GM12875 (cell line): ENCODE data around the gene IGSF22.

ENCODE experiments used
- H3K4me3 ChIP-seq: one replicate; pipeline ENCODE4 v1.5.1; 2011; ENCODE audit warnings: low read depth, low read length, control low read depth
- CTCF ChIP-seq: IDR thresholded peaks from 2 replicates; pipeline ENCODE4 v1.5.1; 2011; ENCODE audit warnings: low read depth, mild to moderate bottlenecking, control low read depth, inconsistent platforms, low read length, moderate library complexity, borderline replicate concordance; ENCODE audit not compliant: insufficient read depth

The IGSF22 gene

GRCh38 chr11:18700375-18700774 lies 25.6 kb downstream of the IGSF22 start:
- no peak for TF ChIP-seq CTCF

GRCh38 chr11:18699848-18700261 lies 26.1 kb downstream of the IGSF22 start:
- TF ChIP-seq CTCF: no peak
- no peak overlapping the region for H3K4me3 ChIP-seq

More at GRCh38 chr11:18700375-18700774, 25.6 kb downstream of the IGSF22 start:
- H3K4me3 ChIP-seq: no peak overlapping the region

GRCh38 chr11:18699269-18699596 lies 26.8 kb downstream of the IGSF22 start:
- H3K4me3 ChIP-seq: peak overlapping the region; percentile 55
- no peak for TF ChIP-seq CTCF

GRCh38 chr11:18698341-18699268 lies 27.4 kb downstream of the IGSF22 start, which contains the start of gene TMEM86A:
TSS of gene TMEM86A (plus strand) at chr11:18698779. CDS start at chr11:18698887, 108 bp downstream.
- no peak for TF ChIP-seq CTCF
- peak within 1 kb of the TSS; percentile 55 for H3K4me3 ChIP-seq

GRCh38 chr11:18697576-18697975 lies 28.4 kb downstream of the IGSF22 start:
- no peak for TF ChIP-seq CTCF
- H3K4me3 ChIP-seq: no peak overlapping the region

GRCh38 chr11:18696638-18697225 lies 29.3 kb downstream of the IGSF22 start:
- H3K4me3 ChIP-seq: no peak overlapping the region
- no peak for TF ChIP-seq CTCF
